Activated naive CD8-positive, alpha-beta T cell treated with anti-CD3 and anti-CD28 coated beads for 36 hours (primary cell): ENCODE results near the gene EML4. TPM values are rescaled to one million over a fixed set of nuclear protein-coding genes. Genes with fewer than 3 reads are reported as not detected.
"Not testable (repeated sequence)": the region's sequence is repeated elsewhere in the genome, so short reads cannot be mapped to it uniquely, and the experiment has no call there.

Source experiments
- DNase-seq: peaks from one replicate; pipeline ENCODE4 v3.0.0; 2021
- H3K27ac Mint-ChIP-seq: one replicate; pipeline ENCODE4 v1.8.0; 2022; ENCODE audit warnings: mild to moderate bottlenecking, moderate library complexity, mixed read lengths
- H3K27me3 Mint-ChIP-seq: one replicate; pipeline ENCODE4 v1.8.0; 2022; ENCODE audit warnings: mild to moderate bottlenecking, mixed read lengths
- H3K36me3 Mint-ChIP-seq: one replicate; pipeline ENCODE4 v1.8.0; 2021; ENCODE audit warnings: mild to moderate bottlenecking, mixed read lengths
- H3K4me1 Mint-ChIP-seq: one replicate; pipeline ENCODE4 v1.8.0; 2021; ENCODE audit warnings: mixed read lengths
- H3K4me3 Mint-ChIP-seq: one replicate; pipeline ENCODE4 v1.8.0; 2022; ENCODE audit warnings: mild to moderate bottlenecking, moderate library complexity, mixed read lengths
- H3K9me3 Mint-ChIP-seq: one replicate; pipeline ENCODE4 v1.8.0; 2022; ENCODE audit warnings: mixed read lengths
- total RNA-seq, 2 experiments: library from RNA; stranded (reverse); gene quantifications; one replicate each; pipeline ENCODE4 v1.2.3, GENCODE V29; 2021

Gene EML4
- total RNA-seq, 2 experiments from 2014 or later: 60.0 to 64.6 TPM

DNA sequence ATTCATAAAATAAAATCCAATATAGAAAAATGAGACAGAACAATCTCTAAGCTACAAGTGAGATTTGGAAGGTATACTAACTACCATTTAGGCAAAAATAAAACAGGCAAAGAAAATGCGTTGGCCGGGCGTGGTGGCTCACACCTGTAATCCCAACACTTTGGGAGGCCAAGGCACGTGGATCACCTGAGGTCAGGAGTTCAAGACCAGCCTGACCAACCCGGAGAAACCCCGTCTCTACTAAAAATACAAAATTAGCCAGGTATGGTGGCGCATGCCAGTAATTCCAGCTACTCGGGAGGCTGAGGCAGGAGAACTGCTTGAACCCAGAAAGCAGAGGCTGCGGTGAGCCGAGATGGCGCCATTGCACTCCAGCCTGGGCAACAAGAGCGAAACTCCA, 178.4 kb downstream of the EML4 start:
- H3K27me3 Mint-ChIP-seq, DNase-seq, H3K9me3 Mint-ChIP-seq, H3K27ac Mint-ChIP-seq, H3K4me3 Mint-ChIP-seq: not testable (repeated sequence)
- peaks cover 41% of the 10 kb centered on the region for H3K36me3 Mint-ChIP-seq
- peaks cover 23% of the 10 kb centered on the region for H3K4me1 Mint-ChIP-seq

DNA sequence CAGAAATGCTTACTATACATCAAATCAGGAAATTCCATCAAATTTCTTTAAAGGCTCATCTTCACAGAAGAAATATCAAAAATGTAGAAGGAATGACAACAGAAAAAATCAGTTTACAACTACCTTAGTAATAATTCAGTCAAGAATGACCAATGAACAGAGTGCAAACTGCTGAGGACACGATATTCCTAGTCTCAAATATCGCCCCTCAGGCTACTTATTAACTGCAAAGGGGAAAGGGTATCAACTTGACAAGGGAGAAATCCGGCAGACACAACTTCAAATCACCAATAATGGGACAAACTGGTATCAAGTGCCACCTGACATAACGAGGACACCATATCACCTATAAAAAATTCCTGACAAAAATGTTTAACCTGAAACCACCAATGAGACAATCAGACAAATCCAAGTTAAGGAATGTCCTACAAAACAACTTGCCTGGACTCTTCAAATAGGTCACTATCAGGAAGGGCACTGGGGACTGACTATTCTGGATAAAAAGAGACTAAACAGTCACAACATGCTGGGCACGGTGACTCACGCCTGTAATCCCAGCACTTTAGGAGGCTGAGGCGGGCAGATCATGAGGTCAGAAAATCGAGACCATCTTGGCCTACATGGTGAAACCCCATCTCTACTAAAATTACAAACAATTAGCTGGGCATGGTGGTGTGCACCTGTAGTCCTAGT, 179.1 kb downstream of the EML4 start:
- Mint-ChIP-seq H3K9me3 (no peaks in the 10 kb centered on the region), H3K4me3 (no peak overlapping the region), H3K27ac (no peak overlapping the region), H3K27me3 (no peaks in the 10 kb centered on the region), H3K36me3 (peaks cover 38% of the 10 kb centered on the region), H3K4me1 (peaks cover 21% of the 10 kb centered on the region)
- DNase-seq: no peak

DNA sequence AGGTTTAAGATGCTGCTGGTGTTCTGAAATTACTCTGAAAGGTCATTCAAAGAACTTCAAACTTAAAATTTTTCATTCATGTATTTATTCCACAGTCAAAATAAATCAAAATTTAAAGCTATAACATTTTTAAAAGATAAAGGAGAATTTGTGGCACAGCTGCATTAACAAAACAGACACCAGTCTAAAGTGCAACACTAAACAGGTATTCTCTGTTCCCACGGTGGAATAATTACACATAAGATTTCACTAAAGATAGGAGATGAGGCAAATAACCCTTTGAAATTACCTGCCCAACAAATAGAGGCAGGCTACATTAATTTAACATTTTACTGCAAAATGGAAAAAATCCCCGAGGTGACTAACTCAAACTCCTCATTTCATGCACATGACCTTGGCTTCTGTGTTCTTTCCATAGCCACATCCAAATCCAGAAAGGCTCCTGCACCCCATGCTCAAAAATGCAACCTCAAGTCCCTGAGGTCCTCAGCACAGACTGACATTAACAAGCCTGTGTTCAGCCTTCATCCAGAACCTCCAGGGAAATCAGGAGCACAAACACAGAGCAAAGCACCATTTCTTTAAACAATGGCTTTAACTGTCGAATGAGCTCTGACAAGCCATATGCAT, 181.4 kb downstream of the EML4 start:
- H3K27ac Mint-ChIP-seq: no peak overlapping the region
- H3K27me3 Mint-ChIP-seq: no peaks in the 10 kb centered on the region
- H3K9me3 Mint-ChIP-seq: no peaks in the 10 kb centered on the region
- no peak overlapping the region for H3K4me3 Mint-ChIP-seq
- H3K4me1 Mint-ChIP-seq: peaks cover 34% of the 10 kb centered on the region
- H3K36me3 Mint-ChIP-seq: peaks cover 36% of the 10 kb centered on the region
- no peak for DNase-seq

DNA sequence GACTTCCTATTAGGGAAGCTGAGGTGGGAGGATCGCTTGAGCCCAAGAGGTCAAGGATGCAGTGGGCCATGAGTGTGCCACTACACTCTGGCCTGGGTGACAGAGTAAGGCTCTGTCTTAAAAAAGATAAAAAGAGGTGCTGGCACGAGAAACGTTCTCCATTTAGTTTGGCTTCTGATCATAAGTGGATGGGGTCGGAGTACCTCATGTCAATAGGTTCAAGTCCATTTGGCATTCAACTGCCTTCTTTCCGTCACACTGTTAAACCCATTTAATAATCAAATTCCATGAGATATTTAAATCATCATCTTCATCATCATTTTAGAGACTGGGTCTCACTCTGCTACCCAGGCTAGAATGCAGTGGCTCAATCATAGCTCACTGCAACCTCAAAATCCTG, 182.7 kb downstream of the EML4 start:
- peaks cover 36% of the 10 kb centered on the region for H3K4me1 Mint-ChIP-seq
- H3K9me3 Mint-ChIP-seq: no peaks in the 10 kb centered on the region
- no peak for DNase-seq
- no peaks in the 10 kb centered on the region for H3K27me3 Mint-ChIP-seq
- no peak overlapping the region for H3K4me3 Mint-ChIP-seq
- H3K27ac Mint-ChIP-seq: no peak overlapping the region
- peaks cover 39% of the 10 kb centered on the region for H3K36me3 Mint-ChIP-seq

DNA sequence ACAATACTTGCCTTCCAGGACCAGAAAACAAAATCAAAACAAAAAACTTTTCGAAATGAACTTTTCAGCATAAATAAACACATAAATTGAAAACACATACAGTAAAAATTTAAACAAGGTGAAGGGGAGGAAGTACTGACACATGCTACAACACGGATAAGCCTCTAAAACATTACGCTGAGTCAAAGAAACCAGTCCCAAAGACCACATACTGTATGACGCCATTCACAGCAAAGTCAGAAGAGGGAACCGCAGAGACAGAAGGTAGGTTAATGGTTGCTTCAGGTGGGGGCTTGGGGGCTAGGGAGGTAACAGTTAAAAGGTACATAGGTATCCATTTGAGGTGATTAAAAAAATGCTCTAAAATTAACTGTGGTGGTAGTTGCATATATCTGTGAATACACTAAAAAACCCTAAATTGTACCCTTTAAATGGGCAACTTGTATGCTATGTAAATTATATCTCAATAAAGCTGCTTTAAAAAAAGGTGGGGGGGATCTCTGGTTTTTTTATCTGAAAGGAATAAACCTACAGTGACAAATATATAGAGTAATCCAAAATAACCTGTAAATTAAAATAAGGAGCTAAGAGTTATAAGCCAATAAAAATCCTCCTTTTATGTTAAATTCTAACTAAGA, 184.8 kb downstream of the EML4 start:
- Mint-ChIP-seq H3K27me3 (no peaks in the 10 kb centered on the region), H3K27ac (peak overlapping the region; percentile 13), H3K4me3 (no peak overlapping the region), H3K4me1 (peaks cover 51% of the 10 kb centered on the region), H3K9me3 (no peaks in the 10 kb centered on the region), H3K36me3 (peaks cover 25% of the 10 kb centered on the region)
- no peak for DNase-seq

DNA sequence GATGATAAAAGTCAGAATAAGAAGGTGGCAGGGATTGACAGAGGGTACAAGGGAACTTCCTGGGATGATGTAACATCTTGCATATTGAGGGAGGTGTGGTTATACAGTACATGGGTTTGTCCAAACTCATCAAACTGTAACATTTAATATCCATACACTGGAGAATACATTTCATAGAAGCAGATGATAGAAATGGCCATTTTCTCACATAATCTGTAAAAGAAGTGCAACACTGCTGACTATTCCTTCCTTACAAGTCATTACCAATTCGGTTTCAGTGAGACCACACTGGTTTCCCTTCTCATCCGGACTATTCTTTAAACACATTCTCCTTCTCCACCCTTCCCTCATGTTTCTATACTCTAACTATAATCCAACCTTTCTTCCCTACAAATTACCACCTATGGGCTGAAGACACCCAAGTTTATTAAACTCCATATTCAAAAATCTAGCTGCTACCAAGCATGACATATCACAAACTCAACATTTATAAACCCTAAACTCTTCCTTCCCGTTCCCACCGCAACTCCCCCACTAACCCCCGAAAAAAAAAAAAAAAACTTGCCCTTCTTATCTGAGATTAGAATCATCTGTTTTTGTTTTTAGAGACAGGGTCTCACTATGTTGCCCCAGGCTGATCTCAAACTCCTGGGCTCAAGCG, 190.3 kb downstream of the EML4 start:
- peaks cover 6% of the 10 kb centered on the region for H3K36me3 Mint-ChIP-seq
- peaks cover 41% of the 10 kb centered on the region for H3K4me1 Mint-ChIP-seq

DNA sequence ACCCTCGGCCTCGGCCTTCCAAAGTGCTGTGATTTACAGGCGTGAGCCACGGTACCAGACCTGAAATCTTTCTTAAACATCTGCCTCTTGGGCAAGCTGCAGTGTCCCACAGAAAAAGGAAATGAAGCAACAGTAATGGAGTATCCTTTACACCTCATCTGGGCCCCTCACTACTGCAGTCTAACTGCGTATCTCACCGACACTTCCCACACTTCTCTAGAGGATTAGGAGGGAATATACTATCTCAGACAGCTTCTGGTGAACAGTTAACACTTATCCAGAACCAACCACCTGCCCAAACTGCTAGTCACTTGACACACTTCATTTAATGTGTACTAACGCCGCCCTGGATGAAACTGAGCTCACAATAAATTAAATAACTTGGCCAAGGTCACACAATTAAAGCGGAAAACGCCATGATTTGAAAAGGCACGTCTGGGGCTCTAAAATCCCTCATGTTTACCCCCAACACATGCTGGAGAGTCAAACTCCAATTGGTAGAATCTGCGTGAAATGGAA, 190.9 kb downstream of the EML4 start:
- H3K27ac Mint-ChIP-seq: peak overlapping the region; percentile 98
- H3K36me3 Mint-ChIP-seq: peaks cover 6% of the 10 kb centered on the region
- no peak for DNase-seq
- peaks cover 35% of the 10 kb centered on the region for H3K4me1 Mint-ChIP-seq
- peak overlapping the region; percentile 80 for H3K4me3 Mint-ChIP-seq
- no peaks in the 10 kb centered on the region for H3K9me3 Mint-ChIP-seq
- no peaks in the 10 kb centered on the region for H3K27me3 Mint-ChIP-seq

More for the DNA sequence above, 190.3 kb downstream of the EML4 start:
- H3K4me3 Mint-ChIP-seq: peak overlapping the region; percentile 80
- H3K9me3 Mint-ChIP-seq: no peaks in the 10 kb centered on the region
- DNase-seq: no peak
- no peaks in the 10 kb centered on the region for H3K27me3 Mint-ChIP-seq
- H3K27ac Mint-ChIP-seq: peak overlapping the region; percentile 98

DNA sequence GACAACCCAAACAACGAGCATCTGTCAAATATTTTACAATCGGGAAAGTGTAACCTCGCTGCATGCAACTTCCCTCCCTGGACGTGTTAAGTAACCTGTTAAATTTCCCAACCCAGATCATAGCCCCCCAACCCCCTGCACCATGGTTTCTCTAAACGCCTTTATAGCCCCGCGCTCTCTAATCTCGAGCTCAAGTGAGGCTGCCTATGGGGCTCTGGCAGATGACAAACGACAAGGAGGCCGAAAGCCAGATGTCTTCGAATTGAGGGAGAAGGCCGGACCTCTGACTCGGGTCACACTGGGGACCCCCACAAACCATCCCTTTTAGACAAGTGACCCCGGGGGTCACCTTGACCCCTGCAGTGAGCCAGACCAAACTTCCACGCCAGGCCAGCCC, 191.3 kb downstream of the EML4 start:
- H3K27ac Mint-ChIP-seq: peak overlapping the region; percentile 98
- H3K27me3 Mint-ChIP-seq: no peaks in the 10 kb centered on the region
- H3K4me3 Mint-ChIP-seq: peak overlapping the region; percentile 80
- H3K9me3 Mint-ChIP-seq: no peaks in the 10 kb centered on the region
- H3K36me3 Mint-ChIP-seq: peaks cover 6% of the 10 kb centered on the region
- DNase-seq: no peak
- peaks cover 33% of the 10 kb centered on the region for H3K4me1 Mint-ChIP-seq

DNA sequence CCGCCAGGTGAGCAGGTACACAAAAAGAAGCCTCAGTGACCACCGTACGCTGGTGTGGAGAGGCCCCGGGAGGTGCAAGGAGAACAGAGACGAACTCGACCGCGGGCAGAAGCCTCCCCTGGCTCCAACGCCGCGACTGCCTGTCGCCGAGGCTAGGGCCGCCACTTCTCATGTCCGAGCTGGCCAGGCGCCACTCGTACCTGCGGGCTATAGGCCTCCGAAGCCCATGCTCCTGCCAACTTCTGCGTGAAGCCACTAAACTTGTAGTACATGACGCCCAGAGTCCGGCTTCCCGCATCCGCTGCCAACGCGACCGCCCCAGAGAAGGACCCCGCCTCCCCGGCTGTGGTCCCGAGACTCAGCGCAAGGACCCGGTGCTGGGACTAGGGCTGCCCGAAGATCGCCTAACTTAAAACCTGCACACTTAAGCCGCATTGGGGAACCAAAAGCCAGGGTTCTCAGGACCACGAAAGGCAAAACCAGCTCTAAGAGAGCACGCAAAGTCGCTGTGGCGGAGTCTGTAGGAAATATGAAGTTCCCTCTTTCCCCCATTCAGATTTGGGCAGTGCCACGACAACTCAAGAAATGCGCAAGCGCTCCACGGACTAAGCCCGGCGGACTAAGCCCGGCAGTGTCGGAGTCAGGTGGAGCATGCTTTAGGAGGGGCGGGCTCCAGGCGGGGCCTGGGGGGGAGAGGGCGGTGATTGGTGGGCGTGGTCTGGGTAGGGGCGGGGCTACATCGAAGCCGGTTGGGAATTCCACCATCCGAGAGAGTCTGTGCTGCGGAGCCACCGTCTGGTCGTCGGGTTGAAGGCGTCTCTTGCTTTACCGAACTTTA, 192.0 kb downstream of the EML4 start, which contains the start of gene COX7A2L:
COX7A2L (minus strand) TSS at position 328 of the 838 bp plus-strand sequence; CDS start at position 272, 56 bp downstream.
- DNase-seq: peak; percentile 93
- Mint-ChIP-seq H3K4me1 (peaks cover 32% of the 10 kb centered on the region), H3K4me3 (peak within 1 kb of the TSS; percentile 80), H3K36me3 (peaks cover 4% of the 10 kb centered on the region), H3K27me3 (no peaks in the 10 kb centered on the region), H3K9me3 (no peaks in the 10 kb centered on the region), H3K27ac (peak within 1 kb of the TSS; percentile 98)

DNA sequence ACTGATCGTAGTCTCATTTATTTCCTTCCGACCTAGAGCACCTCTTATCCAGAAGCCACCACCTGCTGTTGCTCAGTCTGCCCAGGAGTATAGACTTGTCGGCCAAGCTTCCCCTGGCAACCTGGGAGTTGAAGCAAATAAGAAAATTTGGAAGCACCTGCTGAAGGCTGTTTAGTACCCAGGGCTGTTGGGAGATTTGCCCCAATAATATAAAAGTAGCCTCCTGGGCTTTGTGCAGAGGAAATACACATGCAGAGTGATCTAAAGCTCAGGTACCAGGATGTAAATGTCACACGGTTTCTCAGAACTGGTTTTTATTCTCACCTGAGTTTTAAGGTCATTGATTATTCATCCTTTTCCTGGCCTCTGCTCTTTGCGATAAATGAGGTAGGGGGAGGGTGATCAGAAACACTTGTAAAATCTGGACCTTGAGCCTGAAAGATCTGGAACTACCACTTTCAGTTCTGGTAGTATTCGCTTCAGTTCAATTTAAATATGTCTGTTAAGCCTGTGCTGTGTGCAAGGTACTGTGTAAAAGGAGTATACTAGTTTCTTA, 192.7 kb downstream of the EML4 start:
- peak overlapping the region; percentile 98 for H3K27ac Mint-ChIP-seq
- peaks cover 2% of the 10 kb centered on the region for H3K36me3 Mint-ChIP-seq
- no peaks in the 10 kb centered on the region for H3K9me3 Mint-ChIP-seq
- peak overlapping the region; percentile 80 for H3K4me3 Mint-ChIP-seq
- H3K27me3 Mint-ChIP-seq: no peaks in the 10 kb centered on the region
- H3K4me1 Mint-ChIP-seq: peaks cover 29% of the 10 kb centered on the region
- DNase-seq: no peak

DNA sequence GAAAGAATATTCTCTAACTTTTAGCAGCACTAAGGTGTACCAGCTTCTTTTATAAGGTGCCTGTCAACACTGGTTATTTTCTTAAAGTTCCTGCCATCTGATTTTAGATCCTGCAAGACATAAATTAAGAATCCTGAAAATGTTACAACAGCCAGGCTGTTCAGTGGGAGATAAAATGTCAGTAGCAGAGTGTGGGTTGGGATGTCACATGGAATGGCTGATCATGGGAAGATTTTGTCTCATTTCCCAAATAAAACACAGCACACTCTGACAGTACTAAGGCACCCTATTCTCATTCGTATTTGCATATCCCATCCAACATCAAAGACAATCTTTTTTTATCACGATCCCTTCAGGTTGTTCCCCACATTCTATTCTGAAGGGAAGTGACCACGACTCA, 194.3 kb downstream of the EML4 start:
- no peak for DNase-seq
- Mint-ChIP-seq H3K36me3 (no peaks in the 10 kb centered on the region), H3K4me1 (peaks cover 20% of the 10 kb centered on the region), H3K9me3 (no peaks in the 10 kb centered on the region), H3K27ac (no peak overlapping the region), H3K4me3 (no peak overlapping the region), H3K27me3 (no peaks in the 10 kb centered on the region)

DNA sequence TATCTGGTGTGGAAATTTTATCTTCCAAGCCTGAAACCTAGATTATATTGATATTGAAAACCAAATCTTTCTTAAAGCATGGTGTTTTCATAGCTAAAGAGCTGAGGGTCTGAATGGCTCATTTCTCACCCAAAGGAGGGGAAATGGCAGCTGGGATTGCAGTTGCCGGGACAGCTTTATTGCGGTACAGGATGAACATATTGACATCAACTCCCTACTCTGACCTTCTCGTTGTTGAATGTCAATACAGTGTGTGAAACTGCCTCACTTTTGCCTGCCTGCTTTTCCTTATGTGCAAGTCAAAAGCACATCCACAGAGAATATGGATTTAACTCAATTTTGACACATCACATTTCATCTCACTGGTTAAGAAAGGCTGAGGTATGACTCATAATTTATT, 195.5 kb downstream of the EML4 start:
- DNase-seq: no peak
- Mint-ChIP-seq H3K4me3 (no peak overlapping the region), H3K9me3 (no peaks in the 10 kb centered on the region), H3K27me3 (no peaks in the 10 kb centered on the region), H3K36me3 (no peaks in the 10 kb centered on the region), H3K4me1 (peaks cover 10% of the 10 kb centered on the region), H3K27ac (no peak overlapping the region)

DNA sequence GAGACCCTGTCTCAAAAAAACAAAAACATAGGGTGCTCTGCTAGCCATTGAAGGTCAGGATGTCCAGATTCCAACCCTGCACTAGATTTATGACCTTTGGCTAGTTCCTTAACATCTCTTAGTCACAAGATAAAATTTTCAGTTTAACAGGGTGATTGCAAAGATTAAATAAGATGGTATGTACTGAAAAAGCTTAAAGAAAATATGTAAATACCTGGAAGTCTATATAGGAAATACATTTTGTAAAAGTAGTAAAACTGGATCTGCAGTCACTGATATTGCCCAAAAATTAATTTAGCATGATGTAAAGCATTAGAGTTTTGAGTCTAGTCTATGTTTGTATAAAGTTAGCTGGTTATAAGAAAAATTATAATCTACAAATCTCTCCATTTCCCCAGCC, 197.3 kb downstream of the EML4 start:
- Mint-ChIP-seq H3K27ac (no peak overlapping the region), H3K27me3 (no peaks in the 10 kb centered on the region), H3K36me3 (no peaks in the 10 kb centered on the region)

DNA sequence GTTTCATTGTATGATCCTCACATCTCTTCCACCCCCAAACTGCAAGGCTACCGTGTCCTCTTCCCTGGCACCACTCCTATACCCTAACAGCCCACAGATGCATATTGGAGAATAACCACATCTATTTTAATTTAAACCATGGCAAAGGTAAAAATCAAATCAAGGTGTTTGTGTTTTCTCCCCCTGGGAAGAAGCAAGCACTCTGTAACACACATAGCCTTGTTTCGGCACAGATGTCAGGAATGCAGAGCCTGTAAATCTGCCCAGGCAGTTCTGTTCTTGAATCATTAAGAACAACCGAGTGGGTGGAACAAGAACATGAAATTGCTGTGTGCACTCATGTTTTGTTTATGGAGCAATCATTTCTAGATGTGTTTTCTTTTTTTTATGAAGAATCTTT, 198.7 kb downstream of the EML4 start:
- no peak overlapping the region for H3K4me3 Mint-ChIP-seq
- H3K27me3 Mint-ChIP-seq: no peaks in the 10 kb centered on the region
- no peak overlapping the region for H3K27ac Mint-ChIP-seq
- no peak for DNase-seq
- no peaks in the 10 kb centered on the region for H3K36me3 Mint-ChIP-seq
- peaks cover 6% of the 10 kb centered on the region for H3K4me1 Mint-ChIP-seq
- no peaks in the 10 kb centered on the region for H3K9me3 Mint-ChIP-seq

More for the DNA sequence above, 197.3 kb downstream of the EML4 start:
- DNase-seq: no peak
- Mint-ChIP-seq H3K4me3 (no peak overlapping the region), H3K4me1 (peaks cover 10% of the 10 kb centered on the region), H3K9me3 (no peaks in the 10 kb centered on the region)
